ENCODE data around the gene RAB21.

Gene RAB21

DNA sequence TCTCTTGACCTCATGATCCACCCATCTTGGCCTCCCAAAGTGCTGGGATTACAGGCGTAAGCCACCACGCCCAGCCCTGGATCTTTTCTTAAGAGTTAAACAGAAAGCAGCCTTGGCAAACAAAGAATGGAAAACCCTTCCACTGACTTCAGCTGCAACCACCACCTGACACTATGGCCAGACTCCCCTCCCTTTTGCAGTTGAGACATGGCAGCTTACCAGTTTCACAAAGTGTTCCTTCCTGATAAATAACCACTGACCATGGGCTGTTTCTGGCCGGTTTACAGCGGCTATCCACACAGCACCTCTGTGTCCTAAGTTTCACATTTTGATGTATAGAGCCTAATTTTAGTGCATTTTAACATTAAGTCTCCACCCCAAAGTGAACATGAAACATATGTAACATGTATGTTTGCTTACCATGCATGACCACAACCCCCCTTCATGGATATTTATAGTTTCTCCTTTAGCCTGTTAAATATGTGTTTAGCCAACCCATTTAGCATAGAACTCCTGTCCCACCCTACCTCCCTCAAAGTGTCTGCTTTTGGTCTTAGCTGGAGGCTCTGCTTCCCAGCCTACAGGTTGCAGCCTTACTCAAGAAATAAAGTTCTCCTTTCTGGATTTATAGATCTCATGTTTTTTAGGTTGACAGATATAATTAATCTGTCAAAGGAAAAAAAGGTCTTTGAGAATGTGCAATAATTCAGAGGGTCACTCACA is 32.7 kb upstream of the RAB21 start:
- Histone ChIP-seq H4K20me1 (ENCODE audit: control insufficient read depth, insufficient read depth, low read depth, low read length) (no peaks in the 10 kb centered on the region), H3K9me2 (replicated peaks; ENCODE audit: control insufficient read depth, low read length) (no peaks in the 10 kb centered on the region), H3K4me2 (ENCODE audit: low read length) (no peak overlapping the region), H3K36me3 (ENCODE audit: control insufficient read depth, low read length) (no peaks in the 10 kb centered on the region), H3K27me3 (ENCODE audit: control insufficient read depth, low read length) (no peaks in the 10 kb centered on the region), H3K9me3 (ENCODE audit: control insufficient read depth, insufficient read depth, low read length) (no peaks in the 10 kb centered on the region), H3K27ac (ENCODE audit: low read depth, low read length) (no peak overlapping the region), H3K79me2 (ENCODE audit: control insufficient read depth, low read length) (no peaks in the 10 kb centered on the region), H3K4me1 (ENCODE audit: control insufficient read depth, low read length) (no peaks in the 10 kb centered on the region), H3F3A (ENCODE audit: control insufficient read depth, insufficient read depth) (no peaks in the 10 kb centered on the region), H3K4me3 (ENCODE audit: low read length) (no peak overlapping the region)
- TF ChIP-seq, protein P1, sequence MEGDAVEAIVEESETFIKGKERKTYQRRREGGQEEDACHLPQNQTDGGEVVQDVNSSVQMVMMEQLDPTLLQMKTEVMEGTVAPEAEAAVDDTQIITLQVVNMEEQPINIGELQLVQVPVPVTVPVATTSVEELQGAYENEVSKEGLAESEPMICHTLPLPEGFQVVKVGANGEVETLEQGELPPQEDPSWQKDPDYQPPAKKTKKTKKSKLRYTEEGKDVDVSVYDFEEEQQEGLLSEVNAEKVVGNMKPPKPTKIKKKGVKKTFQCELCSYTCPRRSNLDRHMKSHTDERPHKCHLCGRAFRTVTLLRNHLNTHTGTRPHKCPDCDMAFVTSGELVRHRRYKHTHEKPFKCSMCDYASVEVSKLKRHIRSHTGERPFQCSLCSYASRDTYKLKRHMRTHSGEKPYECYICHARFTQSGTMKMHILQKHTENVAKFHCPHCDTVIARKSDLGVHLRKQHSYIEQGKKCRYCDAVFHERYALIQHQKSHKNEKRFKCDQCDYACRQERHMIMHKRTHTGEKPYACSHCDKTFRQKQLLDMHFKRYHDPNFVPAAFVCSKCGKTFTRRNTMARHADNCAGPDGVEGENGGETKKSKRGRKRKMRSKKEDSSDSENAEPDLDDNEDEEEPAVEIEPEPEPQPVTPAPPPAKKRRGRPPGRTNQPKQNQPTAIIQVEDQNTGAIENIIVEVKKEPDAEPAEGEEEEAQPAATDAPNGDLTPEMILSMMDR (IDR thresholded peaks at IDR 0.05; ENCODE audit: low read depth, low read length, poor library complexity, severe bottlenecking), result no peak
- no peak for TF ChIP-seq EZH2phosphoT487 (IDR thresholded peaks at IDR 0.05; ENCODE audit: borderline replicate concordance, low read length)

DNA sequence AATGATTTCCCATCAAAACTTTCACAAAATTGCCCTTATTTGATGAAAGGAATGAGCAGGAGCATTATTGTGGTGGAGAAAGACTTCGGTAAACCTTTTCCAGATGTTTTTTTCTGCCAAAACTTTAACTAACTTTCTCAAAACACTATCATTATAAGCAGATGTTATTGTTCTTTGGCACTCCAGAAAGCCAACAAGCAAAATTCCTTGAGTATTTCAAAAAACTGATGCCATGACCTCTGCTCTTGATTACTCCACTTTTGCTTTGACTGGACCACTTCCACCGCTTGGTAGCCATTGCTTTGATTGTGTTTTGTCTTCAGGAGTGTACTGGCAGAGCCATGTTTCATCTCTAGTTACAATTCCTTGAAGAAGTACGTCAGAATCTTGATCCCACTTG is 29.7 kb upstream of the RAB21 start:
- Histone ChIP-seq H3K27me3 (ENCODE audit: control insufficient read depth, low read length) (no peaks in the 10 kb centered on the region), H4K20me1 (ENCODE audit: control insufficient read depth, insufficient read depth, low read depth, low read length) (no peaks in the 10 kb centered on the region), H3K27ac (ENCODE audit: low read depth, low read length) (no peak overlapping the region), H3K36me3 (ENCODE audit: control insufficient read depth, low read length) (no peaks in the 10 kb centered on the region), H3K9me3 (ENCODE audit: control insufficient read depth, insufficient read depth, low read length) (no peaks in the 10 kb centered on the region), H3K4me1 (ENCODE audit: control insufficient read depth, low read length) (no peaks in the 10 kb centered on the region), H3K79me2 (ENCODE audit: control insufficient read depth, low read length) (no peaks in the 10 kb centered on the region), H3F3A (ENCODE audit: control insufficient read depth, insufficient read depth) (no peaks in the 10 kb centered on the region), H3K9me2 (replicated peaks; ENCODE audit: control insufficient read depth, low read length) (no peaks in the 10 kb centered on the region), H3K4me2 (ENCODE audit: low read length) (no peak overlapping the region), H3K4me3 (ENCODE audit: low read length) (no peak overlapping the region)
- TF ChIP-seq, protein P1 (IDR thresholded peaks at IDR 0.05; ENCODE audit: low read depth, low read length, poor library complexity, severe bottlenecking), result no peak
- no peak for TF ChIP-seq EZH2phosphoT487 (IDR thresholded peaks at IDR 0.05; ENCODE audit: borderline replicate concordance, low read length)

DNA sequence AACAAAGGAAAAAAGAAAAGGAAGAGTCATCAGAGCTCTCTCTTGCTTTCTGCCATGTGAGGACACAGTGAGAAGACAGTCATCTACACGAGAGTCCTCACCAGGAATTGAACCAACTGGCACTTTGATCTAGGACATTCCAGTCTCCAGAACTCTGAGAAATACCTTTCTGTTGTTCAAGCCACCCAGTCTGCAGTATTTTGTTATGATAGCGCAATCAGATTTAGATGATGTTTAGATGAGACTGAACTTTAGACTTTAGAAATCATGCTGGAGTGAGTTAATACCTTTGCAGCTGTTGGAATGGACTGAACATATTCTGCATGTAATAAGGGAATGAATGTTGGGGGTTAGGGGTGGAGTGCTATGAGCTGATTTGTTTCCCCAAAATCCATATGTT is 28.1 kb upstream of the RAB21 start:
- Histone ChIP-seq H3F3A (ENCODE audit: control insufficient read depth, insufficient read depth) (no peaks in the 10 kb centered on the region), H3K27ac (ENCODE audit: low read depth, low read length) (no peak overlapping the region), H3K36me3 (ENCODE audit: control insufficient read depth, low read length) (no peaks in the 10 kb centered on the region), H3K4me3 (ENCODE audit: low read length) (no peak overlapping the region), H4K20me1 (ENCODE audit: control insufficient read depth, insufficient read depth, low read depth, low read length) (no peaks in the 10 kb centered on the region), H3K4me1 (ENCODE audit: control insufficient read depth, low read length) (no peaks in the 10 kb centered on the region), H3K27me3 (ENCODE audit: control insufficient read depth, low read length) (no peaks in the 10 kb centered on the region), H3K9me3 (ENCODE audit: control insufficient read depth, insufficient read depth, low read length) (no peaks in the 10 kb centered on the region), H3K4me2 (ENCODE audit: low read length) (no peak overlapping the region), H3K79me2 (ENCODE audit: control insufficient read depth, low read length) (no peaks in the 10 kb centered on the region), H3K9me2 (replicated peaks; ENCODE audit: control insufficient read depth, low read length) (no peaks in the 10 kb centered on the region)
- TF ChIP-seq, protein P1 (IDR thresholded peaks at IDR 0.05; ENCODE audit: low read depth, low read length, poor library complexity, severe bottlenecking), result no peak
- TF ChIP-seq EZH2phosphoT487 (IDR thresholded peaks at IDR 0.05; ENCODE audit: borderline replicate concordance, low read length), result no peak

All from DOHH2 (cell line).